Stimulated activated CD8-positive, alpha-beta memory T cell treated with anti-CD3 and anti-CD28 coated beads, Interleukin-7, amount 100 ng/mL, for 4 hours (primary cell): ENCODE data around the gene COPG2.
"Not testable (repeated sequence)": the region's sequence is repeated elsewhere in the genome, so short reads cannot be mapped to it uniquely, and the experiment has no call there.

Experiments used
- DNase-seq, 2 donors: peaks; one replicate each; pipeline ENCODE4 v3.0.0-alpha.2; 2020; ENCODE audit warnings: low read depth in 2 of 2

Gene COPG2

GRCh38 chr7:130668258-130669084, at the start of gene COPG2:
COPG2 (minus strand) TSS chr7:130668748; CDS start chr7:130668668, 80 bp downstream.
- peak; percentile 32 to 78 for DNase-seq

GRCh38 chr7:130712416-130712815, 43.9 kb upstream of the COPG2 start:
- no peak for DNase-seq

GRCh38 chr7:130708766-130709165, 40.2 kb upstream of the COPG2 start:
- no peak for DNase-seq

GRCh38 chr7:130708001-130708400, 39.5 kb upstream of the COPG2 start:
- DNase-seq = no peak

- no peak for DNase-seq
Observed at GRCh38 chr7:130703851-130704250, 35.3 kb upstream of the COPG2 start.

- no peak for DNase-seq
Observed at GRCh38 chr7:130701650-130702049, 33.1 kb upstream of the COPG2 start.

GRCh38 chr7:130700760-130701159, 32.2 kb upstream of the COPG2 start:
- DNase-seq = no peak

GRCh38 chr7:130699686-130700085, 31.1 kb upstream of the COPG2 start:
- DNase-seq = no peak

GRCh38 chr7:130697820-130698219, 29.3 kb upstream of the COPG2 start:
- no peak for DNase-seq

GRCh38 chr7:130695840-130696239, 27.3 kb upstream of the COPG2 start:
- DNase-seq = no peak

GRCh38 chr7:130692396-130692795, 23.8 kb upstream of the COPG2 start:
- not testable (repeated sequence) for DNase-seq

- DNase-seq = no peak
Observed at GRCh38 chr7:130689683-130690082, 21.1 kb upstream of the COPG2 start.

- DNase-seq = no peak
Observed at GRCh38 chr7:130683026-130683425, 14.5 kb upstream of the COPG2 start.

- DNase-seq = no peak
Observed at GRCh38 chr7:130674456-130674855, 5.9 kb upstream of the COPG2 start.

- no peak for DNase-seq
Observed at GRCh38 chr7:130673066-130673465, 4.5 kb upstream of the COPG2 start.

- DNase-seq = no peak
Observed at GRCh38 chr7:130672146-130672545, 3.6 kb upstream of the COPG2 start.

GRCh38 chr7:130669085-130669700, 645 bp upstream of the COPG2 start:
- DNase-seq = no peak

GRCh38 chr7:130667593-130668257, 823 bp downstream of the COPG2 start:
- no peak for DNase-seq

- no peak for DNase-seq
Observed at GRCh38 chr7:130662426-130662825, 6.1 kb downstream of the COPG2 start.

- DNase-seq = no peak
Observed at GRCh38 chr7:130655286-130655685, 13.3 kb downstream of the COPG2 start.

GRCh38 chr7:130654850-130655249, 13.7 kb downstream of the COPG2 start:
- DNase-seq = no peak

- DNase-seq = no peak
Observed at GRCh38 chr7:130650611-130651120, 17.9 kb downstream of the COPG2 start.
